GM23338 (cell line): ENCODE data around the gene VOPP1.

Experiments used
- EZH2 ChIP-seq: fragments of 200-600 bp; sonication (generic); IDR thresholded peaks from one replicate; pipeline ENCODE4 v1.8.0; 2017; ENCODE audit warnings: antibody characterized with exemption, mild to moderate bottlenecking, low read depth; ENCODE audit not compliant: unreplicated experiment
- JUNB ChIP-seq: IDR thresholded peaks from one replicate; pipeline ENCODE4 v1.6.1; 2016; ENCODE audit warnings: antibody characterized with exemption; ENCODE audit not compliant: unreplicated experiment
- ZNF114 ChIP-seq: fragments of 250-450 bp; sonication (Bioruptor Pico); IDR thresholded peaks from 2 replicates; pipeline ENCODE4 v1.5.0; 2020; ENCODE audit warnings: mild to moderate bottlenecking, moderate library complexity
- TF ChIP-seq, protein P1 (sequence below), 2 experiments: fragments of 200-600 bp in 1 of 2; sonication (generic) in 1 of 2; conservative IDR thresholded peaks; 2 replicates each; pipeline versions ENCODE4 v1.5.1 to v1.6.1; 2016 to 2017; ENCODE audit warnings: antibody characterized with exemption in 2 of 2, low read depth in 2 of 2, mild to moderate bottlenecking in 2 of 2, moderate library complexity in 1 of 2

DNA sequence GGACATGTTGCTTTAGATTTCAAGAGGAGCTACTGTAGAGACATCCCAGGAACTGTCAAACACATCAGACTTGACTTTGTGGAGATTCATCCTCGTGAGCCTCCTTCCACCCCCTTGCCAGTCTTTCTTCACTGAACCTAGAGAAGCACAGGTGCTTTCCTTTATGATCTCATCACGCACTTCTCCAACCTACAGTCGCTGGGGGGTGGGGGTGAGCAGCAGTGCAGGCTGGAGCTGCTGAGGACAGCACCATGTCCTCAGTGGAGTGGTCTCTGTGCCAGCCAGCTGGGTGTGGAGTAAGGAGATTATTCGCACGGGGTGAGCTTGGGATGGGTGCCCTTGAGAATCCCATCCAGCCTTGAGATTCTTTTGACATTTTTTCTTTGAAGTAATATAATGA is 88.1 kb downstream of the VOPP1 start:
- TF ChIP-seq ZNF114 (CRISPR knock-in tag) (no peak), JUNB (no peak), EZH2 (no peak)
- TF ChIP-seq, protein P1, sequence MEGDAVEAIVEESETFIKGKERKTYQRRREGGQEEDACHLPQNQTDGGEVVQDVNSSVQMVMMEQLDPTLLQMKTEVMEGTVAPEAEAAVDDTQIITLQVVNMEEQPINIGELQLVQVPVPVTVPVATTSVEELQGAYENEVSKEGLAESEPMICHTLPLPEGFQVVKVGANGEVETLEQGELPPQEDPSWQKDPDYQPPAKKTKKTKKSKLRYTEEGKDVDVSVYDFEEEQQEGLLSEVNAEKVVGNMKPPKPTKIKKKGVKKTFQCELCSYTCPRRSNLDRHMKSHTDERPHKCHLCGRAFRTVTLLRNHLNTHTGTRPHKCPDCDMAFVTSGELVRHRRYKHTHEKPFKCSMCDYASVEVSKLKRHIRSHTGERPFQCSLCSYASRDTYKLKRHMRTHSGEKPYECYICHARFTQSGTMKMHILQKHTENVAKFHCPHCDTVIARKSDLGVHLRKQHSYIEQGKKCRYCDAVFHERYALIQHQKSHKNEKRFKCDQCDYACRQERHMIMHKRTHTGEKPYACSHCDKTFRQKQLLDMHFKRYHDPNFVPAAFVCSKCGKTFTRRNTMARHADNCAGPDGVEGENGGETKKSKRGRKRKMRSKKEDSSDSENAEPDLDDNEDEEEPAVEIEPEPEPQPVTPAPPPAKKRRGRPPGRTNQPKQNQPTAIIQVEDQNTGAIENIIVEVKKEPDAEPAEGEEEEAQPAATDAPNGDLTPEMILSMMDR (conservative IDR thresholded peaks at IDR 0.05; ENCODE audit: low read depth in 2 of 2): no peak
